Measurements from ENCODE around the gene RAB43. TPM values are rescaled to one million over a fixed set of nuclear protein-coding genes. Genes with fewer than 3 reads are reported as not detected.
"Not testable (repeated sequence)": the region's sequence is repeated elsewhere in the genome, so short reads cannot be mapped to it uniquely, and the experiment has no call there.

Gene RAB43
- total RNA-seq: 1 to 10 TPM; 5.3 to 8.2 TPM

DNA sequence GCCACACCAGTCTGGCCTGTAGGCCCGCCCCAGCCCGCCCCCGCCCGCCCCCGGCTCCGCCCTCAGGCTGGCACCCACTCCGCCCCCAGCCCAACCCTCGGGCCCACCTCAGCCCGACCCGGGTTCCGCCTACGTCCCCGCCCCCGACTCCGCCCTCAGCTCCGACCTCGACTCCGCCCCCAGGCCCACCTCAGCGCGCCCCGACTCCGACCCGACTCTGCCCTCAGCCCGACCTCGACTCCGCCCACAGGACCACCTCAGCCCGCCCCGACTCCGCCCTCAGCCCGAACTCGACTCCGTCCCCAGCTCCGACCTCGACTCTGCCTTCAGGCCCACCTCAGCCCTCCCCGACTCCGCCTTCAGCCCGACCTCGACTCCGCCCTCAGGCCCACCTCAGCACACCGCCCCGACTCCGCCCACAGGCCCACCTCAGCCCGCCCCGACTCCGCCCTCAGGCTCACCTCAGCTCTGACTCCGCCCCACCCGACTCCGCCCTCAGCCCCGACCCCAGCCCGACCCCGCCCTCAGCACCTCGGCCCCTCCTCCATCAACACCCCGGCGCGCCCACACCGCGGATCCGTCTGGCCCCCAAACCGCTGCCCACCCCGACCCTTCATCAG lies at the start of gene RAB43:
Gene RAB43 (minus strand): TSS at position 13 of the 620 bp plus-strand sequence. CDS start 315 bp downstream, outside the sequence.
- peak; percentile 83 for DNase-seq (ENCODE audit: low spot score)
- TF ChIP-seq, protein P1, sequence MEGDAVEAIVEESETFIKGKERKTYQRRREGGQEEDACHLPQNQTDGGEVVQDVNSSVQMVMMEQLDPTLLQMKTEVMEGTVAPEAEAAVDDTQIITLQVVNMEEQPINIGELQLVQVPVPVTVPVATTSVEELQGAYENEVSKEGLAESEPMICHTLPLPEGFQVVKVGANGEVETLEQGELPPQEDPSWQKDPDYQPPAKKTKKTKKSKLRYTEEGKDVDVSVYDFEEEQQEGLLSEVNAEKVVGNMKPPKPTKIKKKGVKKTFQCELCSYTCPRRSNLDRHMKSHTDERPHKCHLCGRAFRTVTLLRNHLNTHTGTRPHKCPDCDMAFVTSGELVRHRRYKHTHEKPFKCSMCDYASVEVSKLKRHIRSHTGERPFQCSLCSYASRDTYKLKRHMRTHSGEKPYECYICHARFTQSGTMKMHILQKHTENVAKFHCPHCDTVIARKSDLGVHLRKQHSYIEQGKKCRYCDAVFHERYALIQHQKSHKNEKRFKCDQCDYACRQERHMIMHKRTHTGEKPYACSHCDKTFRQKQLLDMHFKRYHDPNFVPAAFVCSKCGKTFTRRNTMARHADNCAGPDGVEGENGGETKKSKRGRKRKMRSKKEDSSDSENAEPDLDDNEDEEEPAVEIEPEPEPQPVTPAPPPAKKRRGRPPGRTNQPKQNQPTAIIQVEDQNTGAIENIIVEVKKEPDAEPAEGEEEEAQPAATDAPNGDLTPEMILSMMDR (IDR thresholded peaks at IDR 0.05): no peak
- Histone ChIP-seq H3K9me3 (no peaks in the 10 kb centered on the region), H3K4me3 (peak within 1 kb of the TSS; percentile 84 to 85), H3K36me3 (no peaks in the 10 kb centered on the region), H3K4me1 (peaks cover 0 to 31% of the 10 kb centered on the region in 2 donors), H3K27me3 (no peaks in the 10 kb centered on the region), H3K27ac (peak within 1 kb of the TSS; percentile 93 to 94)

DNA sequence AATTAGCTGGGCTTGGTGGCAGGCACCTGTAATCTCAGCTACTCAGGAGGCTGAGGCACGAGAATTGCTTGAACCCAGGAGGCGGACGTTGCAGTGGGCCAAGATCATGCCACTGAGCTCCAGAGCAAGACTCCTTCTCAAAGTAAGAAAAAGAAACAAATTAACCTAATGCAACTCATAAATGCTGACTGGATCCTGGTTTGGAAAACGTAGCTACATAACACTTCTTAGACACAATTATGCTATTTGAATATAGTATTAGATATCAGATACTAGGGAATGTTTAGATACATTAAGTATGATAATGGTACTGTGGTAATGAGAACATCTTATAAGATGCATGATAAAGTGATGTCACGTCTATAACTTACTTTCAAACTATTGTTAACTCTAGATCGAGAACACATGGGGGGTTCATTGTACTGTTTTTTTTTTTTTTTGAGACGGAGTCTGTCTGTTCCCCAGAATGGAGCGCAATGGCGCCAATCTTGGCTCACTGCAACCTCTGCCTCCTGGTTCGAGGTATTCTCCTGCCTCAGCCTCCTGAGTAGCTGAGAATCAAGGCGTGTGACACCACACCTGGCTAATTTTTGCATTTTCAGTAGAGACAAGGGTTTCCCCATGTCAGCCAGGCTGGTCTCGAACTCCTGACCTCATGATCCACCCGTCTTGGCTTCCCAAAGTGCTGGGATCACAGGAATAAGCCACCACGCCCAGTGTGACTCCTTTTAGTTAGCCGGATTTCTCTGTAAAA lies 45.2 kb upstream of the RAB43 start:
- Histone ChIP-seq H3K27me3 (no peaks in the 10 kb centered on the region), H3K4me3 (no peak overlapping the region), H3K27ac (no peak overlapping the region), H3K4me1 (peaks cover 0 to 22% of the 10 kb centered on the region in 2 donors), H3K9me3 (no peaks in the 10 kb centered on the region), H3K36me3 (peaks cover 56% of the 10 kb centered on the region)
- no peak for DNase-seq (ENCODE audit: low spot score)
- TF ChIP-seq, protein P1 (IDR thresholded peaks at IDR 0.05): no peak

DNA sequence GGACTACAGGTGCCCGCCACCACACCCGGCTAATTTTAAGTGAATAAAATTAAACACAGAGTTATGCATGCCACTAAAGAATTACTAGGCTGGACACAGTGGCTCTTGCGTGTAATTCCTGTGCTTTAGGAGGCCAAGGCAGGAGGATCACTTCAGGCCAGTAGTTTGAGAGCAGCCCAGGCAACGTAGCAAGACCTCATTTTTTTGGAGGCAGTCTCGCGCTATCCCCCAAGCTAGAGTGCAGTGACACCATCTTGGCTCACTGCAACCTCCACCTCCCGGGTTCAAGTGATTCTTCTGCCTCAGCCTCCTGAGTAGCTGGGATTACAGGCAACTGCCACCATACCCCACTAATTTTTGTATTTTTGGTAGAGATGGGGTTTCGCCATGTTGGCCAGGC lies 44.0 kb upstream of the RAB43 start:
- not testable (repeated sequence) for DNase-seq (ENCODE audit: low spot score); H3K27ac ChIP-seq; H3K4me3 ChIP-seq; H3K9me3 ChIP-seq; H3K27me3 ChIP-seq
- H3K36me3 ChIP-seq: peaks cover 44% of the 10 kb centered on the region
- peaks cover 0 to 11% of the 10 kb centered on the region in 2 donors for H3K4me1 ChIP-seq

DNA sequence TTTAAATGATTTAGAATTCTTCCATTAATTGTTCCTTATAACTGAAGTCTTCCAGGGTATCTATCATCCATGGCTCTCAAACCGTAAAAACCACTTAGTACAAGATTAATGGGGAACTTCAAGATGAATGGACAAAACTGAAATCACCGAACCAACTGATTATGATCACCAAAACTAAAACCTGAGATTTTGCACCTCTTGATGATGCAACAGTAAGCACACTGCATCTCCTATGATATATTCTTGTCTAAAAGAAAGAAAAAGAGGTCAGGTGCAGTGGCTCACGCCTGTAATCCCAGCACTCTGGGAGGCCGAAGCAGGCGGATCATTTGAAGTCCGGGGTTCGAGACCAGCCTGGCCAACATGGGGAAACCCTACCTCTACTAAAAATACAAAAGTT lies 42.9 kb upstream of the RAB43 start:
- Histone ChIP-seq H3K36me3 (peaks cover 33% of the 10 kb centered on the region), H3K27ac (no peak overlapping the region), H3K4me3 (no peak overlapping the region), H3K9me3 (no peaks in the 10 kb centered on the region), H3K27me3 (no peaks in the 10 kb centered on the region), H3K4me1 (peaks cover 0 to 17% of the 10 kb centered on the region in 2 donors)
- no peak for DNase-seq (ENCODE audit: low spot score)
- TF ChIP-seq, protein P1 (IDR thresholded peaks at IDR 0.05): no peak

DNA sequence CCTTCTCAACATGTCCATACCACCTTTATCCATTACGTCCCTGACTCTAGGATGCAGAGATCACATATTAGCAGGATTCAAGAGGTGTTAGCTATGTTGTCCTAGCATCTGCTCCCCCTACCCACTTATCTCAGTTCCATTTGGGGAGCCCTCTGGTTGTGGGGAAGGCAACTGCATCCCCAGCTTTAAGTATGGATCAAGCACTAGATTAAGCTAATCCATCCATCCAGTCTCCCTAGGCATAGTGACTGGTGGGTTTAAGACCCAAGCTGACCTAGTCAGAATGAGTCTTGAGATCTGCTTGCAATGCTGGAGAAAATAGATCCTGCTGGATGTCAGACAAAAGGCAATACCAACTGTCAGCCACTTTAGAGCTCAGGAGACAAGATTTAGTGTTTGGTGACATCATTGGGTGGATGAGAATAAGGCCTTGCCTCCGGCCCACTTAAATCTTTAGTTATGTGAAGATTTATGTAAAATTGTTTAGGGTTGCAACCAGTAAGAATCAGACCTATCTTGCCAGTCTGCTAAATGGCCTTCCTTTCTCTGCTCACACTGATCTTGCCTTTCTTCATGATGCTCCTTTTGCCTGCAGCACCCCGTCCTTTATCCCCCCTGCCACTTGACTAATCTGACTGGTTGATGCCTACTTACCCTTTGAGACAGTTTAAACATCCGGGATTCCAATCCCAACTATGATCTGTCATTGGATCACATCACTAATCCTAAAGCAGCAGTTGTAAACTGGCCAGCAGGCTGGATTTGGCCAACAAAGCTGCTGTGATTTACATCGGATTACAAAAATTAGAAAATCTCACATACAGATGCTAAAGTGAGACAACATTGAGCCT lies 41.4 kb upstream of the RAB43 start:
- Histone ChIP-seq H3K4me1 (peaks cover 0 to 24% of the 10 kb centered on the region in 2 donors), H3K27ac (peak overlapping the region in 1 of 2 donors; percentile 95), H3K27me3 (no peaks in the 10 kb centered on the region), H3K9me3 (no peaks in the 10 kb centered on the region), H3K4me3 (no peak overlapping the region), H3K36me3 (peaks cover 34% of the 10 kb centered on the region)
- TF ChIP-seq, protein P1 (IDR thresholded peaks at IDR 0.05): no peak
- no peak for DNase-seq (ENCODE audit: low spot score)

DNA sequence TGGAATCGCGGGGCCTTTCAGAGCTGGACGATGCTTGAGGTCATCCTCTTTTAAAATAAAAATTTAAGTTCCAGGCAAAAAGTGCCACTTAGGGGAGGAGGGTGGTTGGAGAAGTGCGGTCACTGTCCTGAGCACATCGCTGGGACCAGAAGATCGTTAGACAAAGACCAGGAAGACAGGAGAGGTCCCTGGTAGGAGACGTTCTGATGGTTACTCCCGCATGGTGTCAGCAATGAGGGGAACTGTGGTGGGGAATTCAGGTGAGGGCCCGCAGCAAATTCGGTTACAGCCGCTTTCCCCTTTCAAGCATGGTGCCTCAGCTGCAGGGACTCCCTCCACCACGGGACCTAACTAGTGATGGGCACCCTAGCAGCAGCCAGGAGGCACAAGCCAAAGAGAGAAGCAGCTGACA lies 40.3 kb upstream of the RAB43 start:
- TF ChIP-seq, protein P1 (IDR thresholded peaks at IDR 0.05): peak in 1 of 2 donors; percentile 10
- no peak for DNase-seq (ENCODE audit: low spot score)
- H3K36me3 ChIP-seq: peaks cover 34% of the 10 kb centered on the region
- H3K9me3 ChIP-seq: no peaks in the 10 kb centered on the region
- H3K4me1 ChIP-seq: peaks cover 0 to 24% of the 10 kb centered on the region in 2 donors
- peak overlapping the region; percentile 82 to 84 for H3K4me3 ChIP-seq
- peak overlapping the region; percentile 92 to 95 for H3K27ac ChIP-seq
- no peaks in the 10 kb centered on the region for H3K27me3 ChIP-seq

Measured in right atrium auricular region (tissue), 2 donors.